ENCODE data around the gene SLC29A2. TPM values are rescaled to one million over a fixed set of nuclear protein-coding genes. Genes with fewer than 3 reads are reported as not detected.
"Not testable (repeated sequence)": the region's sequence is repeated elsewhere in the genome, so short reads cannot be mapped to it uniquely, and the experiment has no call there.

SLC29A2 gene
- total RNA-seq, 1 donor from 2014 or later = 35.7 TPM

GRCh38 chr11:66407651-66408050, 36.1 kb upstream of the SLC29A2 start:
- Mint-ChIP-seq H3K4me1 (peaks cover 3% of the 10 kb centered on the region), H3K27ac (no peak overlapping the region), H3K4me3 (no peak overlapping the region), H3K27me3 (ENCODE audit: low read depth) (peaks cover 60% of the 10 kb centered on the region), H3K9me3 (no peaks in the 10 kb centered on the region), H3K36me3 (no peaks in the 10 kb centered on the region)
- no peak for DNase-seq (ENCODE audit: low spot score in 2 of 2, unreplicated experiment in 2 of 2)
- no peak for TF ChIP-seq CTCF (IDR thresholded peaks at IDR 0.05; ENCODE audit: unreplicated experiment)

GRCh38 chr11:66393954-66394353, 22.4 kb upstream of the SLC29A2 start:
- peaks cover 11% of the 10 kb centered on the region for H3K27me3 Mint-ChIP-seq (ENCODE audit: low read depth)
- no peak for DNase-seq (ENCODE audit: low spot score in 2 of 2, unreplicated experiment in 2 of 2)
- no peak overlapping the region for H3K4me3 Mint-ChIP-seq
- no peaks in the 10 kb centered on the region for H3K9me3 Mint-ChIP-seq
- H3K4me1 Mint-ChIP-seq = no peaks in the 10 kb centered on the region
- H3K27ac Mint-ChIP-seq = no peak overlapping the region
- no peaks in the 10 kb centered on the region for H3K36me3 Mint-ChIP-seq
- TF ChIP-seq CTCF (IDR thresholded peaks at IDR 0.05; ENCODE audit: unreplicated experiment) = no peak

GRCh38 chr11:66391322-66391721, 19.8 kb upstream of the SLC29A2 start:
- DNase-seq (ENCODE audit: low spot score in 2 of 2, unreplicated experiment in 2 of 2) = no peak
- H3K4me3 Mint-ChIP-seq = no peak overlapping the region
- H3K36me3 Mint-ChIP-seq = no peaks in the 10 kb centered on the region
- H3K27me3 Mint-ChIP-seq (ENCODE audit: low read depth) = peaks cover 11% of the 10 kb centered on the region
- TF ChIP-seq CTCF (IDR thresholded peaks at IDR 0.05; ENCODE audit: unreplicated experiment) = no peak
- peaks cover 2% of the 10 kb centered on the region for H3K4me1 Mint-ChIP-seq
- no peak overlapping the region for H3K27ac Mint-ChIP-seq
- no peaks in the 10 kb centered on the region for H3K9me3 Mint-ChIP-seq

- H3K4me3 Mint-ChIP-seq = no peak overlapping the region
- no peaks in the 10 kb centered on the region for H3K9me3 Mint-ChIP-seq
- H3K4me1 Mint-ChIP-seq = peaks cover 6% of the 10 kb centered on the region
- H3K27me3 Mint-ChIP-seq (ENCODE audit: low read depth) = peaks cover 9% of the 10 kb centered on the region
- no peak overlapping the region for H3K27ac Mint-ChIP-seq
- H3K36me3 Mint-ChIP-seq = no peaks in the 10 kb centered on the region
- DNase-seq (ENCODE audit: low spot score in 2 of 2, unreplicated experiment in 2 of 2) = no peak
- no peak for TF ChIP-seq CTCF (IDR thresholded peaks at IDR 0.05; ENCODE audit: unreplicated experiment)
These were observed 17.3 kb upstream of the SLC29A2 start for GRCh38 chr11:66388780-66389386.

GRCh38 chr11:66386171-66387069, 14.9 kb upstream of the SLC29A2 start:
- DNase-seq (ENCODE audit: low spot score in 2 of 2, unreplicated experiment in 2 of 2) = peak; percentile 63 to 89
- H3K27ac Mint-ChIP-seq = no peak overlapping the region

GRCh38 chr11:66384316-66384715, 12.8 kb upstream of the SLC29A2 start:
- H3K9me3 Mint-ChIP-seq; H3K4me3 Mint-ChIP-seq; H3K27ac Mint-ChIP-seq; DNase-seq (ENCODE audit: low spot score in 2 of 2, unreplicated experiment in 2 of 2); H3K36me3 Mint-ChIP-seq; H3K27me3 Mint-ChIP-seq (ENCODE audit: low read depth); H3K4me1 Mint-ChIP-seq: not testable (repeated sequence)

More at GRCh38 chr11:66386171-66387069, 14.9 kb upstream of the SLC29A2 start:
- Mint-ChIP-seq H3K9me3 (no peaks in the 10 kb centered on the region), H3K4me3 (peak overlapping the region; percentile 53), H3K27me3 (ENCODE audit: low read depth) (peaks cover 6% of the 10 kb centered on the region), H3K36me3 (no peaks in the 10 kb centered on the region), H3K4me1 (peaks cover 6% of the 10 kb centered on the region)
- TF ChIP-seq CTCF (IDR thresholded peaks at IDR 0.05; ENCODE audit: unreplicated experiment) = peak; percentile 91

- H3K4me1 Mint-ChIP-seq; H3K4me3 Mint-ChIP-seq; H3K27me3 Mint-ChIP-seq (ENCODE audit: low read depth): not testable (repeated sequence)
These were observed 8.7 kb upstream of the SLC29A2 start for GRCh38 chr11:66380264-66380663.

GRCh38 chr11:66373690-66374287, 2.2 kb upstream of the SLC29A2 start:
- not testable (repeated sequence) for H3K4me3 Mint-ChIP-seq

More at GRCh38 chr11:66380264-66380663, 8.7 kb upstream of the SLC29A2 start:
- H3K9me3 Mint-ChIP-seq; DNase-seq (ENCODE audit: low spot score in 2 of 2, unreplicated experiment in 2 of 2); H3K36me3 Mint-ChIP-seq; H3K27ac Mint-ChIP-seq: not testable (repeated sequence)

More at GRCh38 chr11:66373690-66374287, 2.2 kb upstream of the SLC29A2 start:
- not testable (repeated sequence) for DNase-seq (ENCODE audit: low spot score in 2 of 2, unreplicated experiment in 2 of 2); H3K36me3 Mint-ChIP-seq; H3K9me3 Mint-ChIP-seq; H3K27me3 Mint-ChIP-seq (ENCODE audit: low read depth)
- H3K27ac Mint-ChIP-seq = peak overlapping the region; percentile 68
- H3K4me1 Mint-ChIP-seq = peaks cover 21% of the 10 kb centered on the region
